GM19324 (cell line): ENCODE measurements around the gene TM7SF3.
A peak's percentile ranks its signal among the peaks of the same experiment; 100 is the strongest.
"Not testable (repeated sequence)": the region's sequence is repeated elsewhere in the genome, so short reads cannot be mapped to it uniquely, and the experiment has no call there.

ENCODE experiments used
- ATAC-seq: cut with Tn5 transposase; IDR thresholded peaks from one replicate; pipeline ENCODE4 v1.9.1; 2021; ENCODE audit warnings: mild to moderate bottlenecking, moderate library complexity; ENCODE audit not compliant: unreplicated experiment, low FRiP score

Gene TM7SF3

GRCh38 chr12:27014085-27014858 lies at the start of gene TM7SF3:
Gene TM7SF3 (minus strand): TSS chr12:27014384. CDS start chr12:27014168, 216 bp downstream.
- peak; percentile 91 for ATAC-seq

GRCh38 chr12:27063250-27063851 lies 49.2 kb upstream of the TM7SF3 start:
- ATAC-seq, result no peak

- ATAC-seq, result no peak
These were observed 47.1 kb upstream of the TM7SF3 start for GRCh38 chr12:27061317-27061716.

- no peak for ATAC-seq
These were observed 46.6 kb upstream of the TM7SF3 start for GRCh38 chr12:27060740-27061139.

GRCh38 chr12:27057543-27057942 lies 43.4 kb upstream of the TM7SF3 start:
- ATAC-seq, result no peak

GRCh38 chr12:27055966-27056365 lies 41.8 kb upstream of the TM7SF3 start:
- ATAC-seq, result no peak

GRCh38 chr12:27052742-27053141 lies 38.6 kb upstream of the TM7SF3 start:
- no peak for ATAC-seq

GRCh38 chr12:27052176-27052575 lies 38.0 kb upstream of the TM7SF3 start:
- no peak for ATAC-seq

- no peak for ATAC-seq
These were observed 34.9 kb upstream of the TM7SF3 start for GRCh38 chr12:27048822-27049752.

GRCh38 chr12:27042018-27042417 lies 27.8 kb upstream of the TM7SF3 start:
- not testable (repeated sequence) for ATAC-seq

GRCh38 chr12:27040637-27041036 lies 26.5 kb upstream of the TM7SF3 start:
- ATAC-seq, result not testable (repeated sequence)

GRCh38 chr12:27034607-27035293 lies 20.6 kb upstream of the TM7SF3 start:
- ATAC-seq, result no peak

- no peak for ATAC-seq
These were observed 18.5 kb upstream of the TM7SF3 start for GRCh38 chr12:27032679-27033078.

GRCh38 chr12:27031531-27031930 lies 17.3 kb upstream of the TM7SF3 start:
- no peak for ATAC-seq

GRCh38 chr12:27026257-27026656 lies 12.1 kb upstream of the TM7SF3 start:
- ATAC-seq, result no peak

GRCh38 chr12:27025116-27025515 lies 10.9 kb upstream of the TM7SF3 start:
- ATAC-seq, result no peak

GRCh38 chr12:27024291-27024690 lies 10.1 kb upstream of the TM7SF3 start:
- no peak for ATAC-seq

GRCh38 chr12:27020761-27021160 lies 6.6 kb upstream of the TM7SF3 start:
- no peak for ATAC-seq

GRCh38 chr12:27018037-27018436 lies 3.9 kb upstream of the TM7SF3 start:
- ATAC-seq, result no peak

- ATAC-seq, result not testable (repeated sequence)
These were observed 3.1 kb upstream of the TM7SF3 start for GRCh38 chr12:27017163-27017823.
